GM06990 (cell line): ENCODE measurements around the gene CNNM2.
"Not testable (repeated sequence)": the region's sequence is repeated elsewhere in the genome, so short reads cannot be mapped to it uniquely, and the experiment has no call there.

Experiments
- DNase-seq: peaks from one replicate; pipeline ENCODE4 v3.0.0-alpha.2; 2011; ENCODE audit not compliant: insufficient read length; ENCODE audit errors: extremely low read depth
- H3K27me3 ChIP-seq: replicated peaks from 2 replicates; pipeline ENCODE4 v1.6.0; 2011; ENCODE audit warnings: low read length; ENCODE audit not compliant: control insufficient read depth, insufficient read depth
- H3K36me3 ChIP-seq: 2 replicates; pipeline ENCODE4 v1.5.1; 2011; ENCODE audit warnings: low read length; ENCODE audit not compliant: control insufficient read depth, insufficient read depth
- H3K4me3 ChIP-seq: replicated peaks from 2 replicates; pipeline ENCODE4 v1.5.1; 2011; ENCODE audit warnings: low read depth, mild to moderate bottlenecking, control low read depth, low read length
- TF ChIP-seq, protein P1 (sequence below): IDR thresholded peaks from 2 replicates; pipeline ENCODE4 v1.5.1; 2011; ENCODE audit warnings: low read length, control low read depth, mild to moderate bottlenecking, inconsistent platforms; ENCODE audit not compliant: insufficient read depth, poor library complexity, severe bottlenecking

CNNM2 gene

GRCh38 chr10:102996876-102997275 lies 78.8 kb downstream of the CNNM2 start:
- no peaks in the 10 kb centered on the region for H3K27me3 ChIP-seq
- H3K4me3 ChIP-seq = no peak overlapping the region
- no peak for DNase-seq
- TF ChIP-seq, protein P1, sequence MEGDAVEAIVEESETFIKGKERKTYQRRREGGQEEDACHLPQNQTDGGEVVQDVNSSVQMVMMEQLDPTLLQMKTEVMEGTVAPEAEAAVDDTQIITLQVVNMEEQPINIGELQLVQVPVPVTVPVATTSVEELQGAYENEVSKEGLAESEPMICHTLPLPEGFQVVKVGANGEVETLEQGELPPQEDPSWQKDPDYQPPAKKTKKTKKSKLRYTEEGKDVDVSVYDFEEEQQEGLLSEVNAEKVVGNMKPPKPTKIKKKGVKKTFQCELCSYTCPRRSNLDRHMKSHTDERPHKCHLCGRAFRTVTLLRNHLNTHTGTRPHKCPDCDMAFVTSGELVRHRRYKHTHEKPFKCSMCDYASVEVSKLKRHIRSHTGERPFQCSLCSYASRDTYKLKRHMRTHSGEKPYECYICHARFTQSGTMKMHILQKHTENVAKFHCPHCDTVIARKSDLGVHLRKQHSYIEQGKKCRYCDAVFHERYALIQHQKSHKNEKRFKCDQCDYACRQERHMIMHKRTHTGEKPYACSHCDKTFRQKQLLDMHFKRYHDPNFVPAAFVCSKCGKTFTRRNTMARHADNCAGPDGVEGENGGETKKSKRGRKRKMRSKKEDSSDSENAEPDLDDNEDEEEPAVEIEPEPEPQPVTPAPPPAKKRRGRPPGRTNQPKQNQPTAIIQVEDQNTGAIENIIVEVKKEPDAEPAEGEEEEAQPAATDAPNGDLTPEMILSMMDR = no peak
- H3K36me3 ChIP-seq = no peaks in the 10 kb centered on the region

- no peaks in the 10 kb centered on the region for H3K36me3 ChIP-seq
- TF ChIP-seq, protein P1 = no peak
- H3K4me3 ChIP-seq = no peak overlapping the region
- no peaks in the 10 kb centered on the region for H3K27me3 ChIP-seq
- DNase-seq = peak; percentile 37
These were observed 79.9 kb downstream of the CNNM2 start for GRCh38 chr10:102997998-102998397.

DNA sequence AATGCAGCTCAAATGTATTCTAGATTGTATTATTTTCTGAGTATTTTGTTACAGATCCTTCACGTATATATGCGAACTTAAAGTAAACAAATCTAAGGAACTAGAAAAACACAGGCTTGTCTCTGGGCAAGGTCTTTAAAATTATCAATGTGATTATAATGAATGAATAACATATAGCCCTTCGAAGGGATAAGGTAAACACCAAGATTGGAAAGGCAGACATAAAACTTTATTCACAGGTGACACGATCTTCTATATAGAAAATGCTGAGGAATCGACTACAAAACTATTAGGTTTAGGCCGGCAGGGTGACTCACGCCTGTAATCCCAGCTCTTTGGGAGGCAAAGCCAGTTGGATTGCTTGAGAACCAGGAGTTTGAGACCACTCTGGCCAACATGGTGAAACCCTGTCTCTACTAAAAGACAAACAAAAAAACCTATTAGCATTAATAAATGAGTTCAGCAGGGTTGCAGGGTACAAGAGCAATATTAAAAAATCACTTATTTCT lies 80.4 kb downstream of the CNNM2 start:
- Histone ChIP-seq H3K27me3 (no peaks in the 10 kb centered on the region), H3K36me3 (no peaks in the 10 kb centered on the region), H3K4me3 (no peak overlapping the region)
- TF ChIP-seq, protein P1 = no peak
- DNase-seq = no peak

DNA sequence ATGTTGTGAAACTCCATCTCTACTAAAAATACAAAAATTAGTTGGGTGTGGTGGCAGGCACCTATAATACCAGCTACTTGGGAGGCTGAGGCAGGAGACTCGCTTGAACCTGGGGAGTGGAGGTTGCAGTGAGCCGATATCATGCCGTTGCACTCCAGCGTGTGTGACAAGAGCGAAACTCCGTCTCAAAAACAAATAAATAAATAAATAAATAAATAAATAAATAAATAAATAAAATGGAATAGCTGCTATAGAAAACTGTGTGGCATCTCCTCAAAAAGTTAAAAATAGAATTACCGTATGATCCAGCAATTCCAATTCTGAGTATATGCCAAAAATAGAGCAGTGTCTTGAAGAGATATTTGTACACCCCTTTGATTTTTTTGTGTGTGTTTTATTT lies 82.0 kb downstream of the CNNM2 start:
- H3K36me3 ChIP-seq, H3K4me3 ChIP-seq, DNase-seq, H3K27me3 ChIP-seq: not testable (repeated sequence)

GRCh38 chr10:103007017-103007416 lies 88.9 kb downstream of the CNNM2 start:
- TF ChIP-seq, protein P1 = no peak
- Histone ChIP-seq H3K4me3 (no peak overlapping the region), H3K36me3 (no peaks in the 10 kb centered on the region), H3K27me3 (no peaks in the 10 kb centered on the region)
- no peak for DNase-seq

DNA sequence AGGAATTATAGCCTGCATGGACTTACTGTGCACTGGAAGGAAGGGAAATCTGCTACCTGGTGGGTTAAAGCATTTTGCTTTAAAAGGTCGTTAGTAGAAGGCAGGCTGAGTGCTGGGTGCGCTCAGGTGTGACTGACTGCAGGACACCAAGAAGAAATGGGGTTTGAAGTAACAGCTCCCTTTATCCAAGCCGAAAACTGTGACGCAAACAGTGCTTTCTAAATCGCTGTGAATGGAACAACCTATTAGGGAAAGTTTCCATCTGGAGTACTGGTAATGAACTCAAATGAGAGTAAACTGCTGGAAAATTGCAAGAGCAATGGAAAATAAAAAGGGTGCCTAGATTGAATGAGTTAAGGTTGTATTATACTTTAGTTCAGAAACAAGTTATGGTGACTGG lies 95.3 kb downstream of the CNNM2 start:
- H3K27me3 ChIP-seq = no peaks in the 10 kb centered on the region
- TF ChIP-seq, protein P1 = no peak

More for the DNA sequence above, 95.3 kb downstream of the CNNM2 start:
- no peaks in the 10 kb centered on the region for H3K36me3 ChIP-seq
- no peak overlapping the region for H3K4me3 ChIP-seq
- no peak for DNase-seq
